Measurements from ENCODE around the gene S1PR3.

DNA sequence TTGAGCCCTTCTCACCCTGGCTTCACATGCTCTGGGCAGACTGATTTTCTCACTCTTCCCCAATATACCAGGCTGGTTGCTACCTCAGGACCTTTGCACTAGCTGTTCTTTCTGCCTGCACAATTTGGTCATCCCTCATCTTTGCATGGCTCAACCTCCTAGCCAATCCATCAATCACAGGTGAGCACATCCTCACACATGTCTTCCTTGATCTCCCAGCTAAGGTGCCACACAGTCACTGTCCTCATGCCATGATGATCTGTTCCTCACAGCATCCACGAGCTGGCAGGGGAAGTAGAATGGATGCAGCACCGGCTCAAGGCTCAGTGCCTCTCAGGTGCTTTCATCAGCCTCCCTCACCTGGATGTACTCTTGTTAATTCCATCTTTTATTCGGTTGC, 30.6 kb upstream of the S1PR3 start:
- TF ChIP-seq POLR2A (IDR thresholded peaks at IDR 0.05), result no peak
- TF ChIP-seq, protein P1, sequence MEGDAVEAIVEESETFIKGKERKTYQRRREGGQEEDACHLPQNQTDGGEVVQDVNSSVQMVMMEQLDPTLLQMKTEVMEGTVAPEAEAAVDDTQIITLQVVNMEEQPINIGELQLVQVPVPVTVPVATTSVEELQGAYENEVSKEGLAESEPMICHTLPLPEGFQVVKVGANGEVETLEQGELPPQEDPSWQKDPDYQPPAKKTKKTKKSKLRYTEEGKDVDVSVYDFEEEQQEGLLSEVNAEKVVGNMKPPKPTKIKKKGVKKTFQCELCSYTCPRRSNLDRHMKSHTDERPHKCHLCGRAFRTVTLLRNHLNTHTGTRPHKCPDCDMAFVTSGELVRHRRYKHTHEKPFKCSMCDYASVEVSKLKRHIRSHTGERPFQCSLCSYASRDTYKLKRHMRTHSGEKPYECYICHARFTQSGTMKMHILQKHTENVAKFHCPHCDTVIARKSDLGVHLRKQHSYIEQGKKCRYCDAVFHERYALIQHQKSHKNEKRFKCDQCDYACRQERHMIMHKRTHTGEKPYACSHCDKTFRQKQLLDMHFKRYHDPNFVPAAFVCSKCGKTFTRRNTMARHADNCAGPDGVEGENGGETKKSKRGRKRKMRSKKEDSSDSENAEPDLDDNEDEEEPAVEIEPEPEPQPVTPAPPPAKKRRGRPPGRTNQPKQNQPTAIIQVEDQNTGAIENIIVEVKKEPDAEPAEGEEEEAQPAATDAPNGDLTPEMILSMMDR (IDR thresholded peaks at IDR 0.05), result no peak

Data from thyroid gland (tissue), 4 donors.